Glutamatergic neuron (in vitro differentiated cells): ENCODE results near the gene AZU1. TPM values are rescaled to one million over a fixed set of nuclear protein-coding genes. Genes with fewer than 3 reads are reported as not detected.

Experiments
- DNase-seq: peaks from one replicate; pipeline ENCODE4 v3.0.0; 2022
- H3K27ac Mint-ChIP-seq: one replicate; pipeline ENCODE4 v1.8.0; 2020; ENCODE audit warnings: mild to moderate bottlenecking, mixed read lengths, inconsistent platforms; ENCODE audit not compliant: unreplicated experiment
- H3K27me3 Mint-ChIP-seq: one replicate; pipeline ENCODE4 v1.8.0; 2020; ENCODE audit warnings: mild to moderate bottlenecking, moderate library complexity, mixed read lengths, inconsistent platforms; ENCODE audit not compliant: unreplicated experiment
- H3K36me3 Mint-ChIP-seq: one replicate; pipeline ENCODE4 v1.8.0; 2020; ENCODE audit warnings: mild to moderate bottlenecking, mixed read lengths, inconsistent platforms; ENCODE audit not compliant: unreplicated experiment
- H3K4me1 Mint-ChIP-seq: one replicate; pipeline ENCODE4 v1.8.0; 2020; ENCODE audit warnings: mild to moderate bottlenecking, low read depth, mixed read lengths, inconsistent platforms; ENCODE audit not compliant: unreplicated experiment
- H3K4me3 Mint-ChIP-seq: one replicate; pipeline ENCODE4 v1.8.0; 2020; ENCODE audit warnings: mild to moderate bottlenecking, mixed read lengths, inconsistent platforms; ENCODE audit not compliant: unreplicated experiment
- H3K9me3 Mint-ChIP-seq: one replicate; pipeline ENCODE4 v1.8.0; 2020; ENCODE audit warnings: mild to moderate bottlenecking, moderate library complexity, mixed read lengths, inconsistent platforms; ENCODE audit not compliant: unreplicated experiment
- CTCF ChIP-seq: fragments of 200-600 bp; sonication (generic); IDR thresholded peaks from one replicate; pipeline ENCODE4 v1.5.0; 2021; ENCODE audit not compliant: partially characterized antibody, unreplicated experiment
- total RNA-seq: library from RNA; stranded (reverse); fragmentation: NEBNext Ultra II Directional; extraction: Animal tissue kit (Norgen Biotek cat#: 25700); gene quantifications from one replicate; pipeline ENCODE4 v1.2.1, GENCODE V29; 2021; ENCODE audit not compliant: unreplicated experiment

The AZU1 gene
- total RNA-seq, 1 donor from 2014 or later, result 2.2 TPM

- DNase-seq, result no peak
- H3K27ac Mint-ChIP-seq, result no peak overlapping the region
- no peak for TF ChIP-seq CTCF
- H3K4me1 Mint-ChIP-seq, result peaks cover 5% of the 10 kb centered on the region
- H3K9me3 Mint-ChIP-seq, result peaks cover 27% of the 10 kb centered on the region
- H3K36me3 Mint-ChIP-seq, result peaks cover 7% of the 10 kb centered on the region
- peaks cover 32% of the 10 kb centered on the region for H3K27me3 Mint-ChIP-seq
- H3K4me3 Mint-ChIP-seq, result no peak overlapping the region
Measured at GRCh38 chr19:810077-810855, 17.4 kb upstream of the AZU1 start.

GRCh38 chr19:810883-811489, 16.7 kb upstream of the AZU1 start:
- no peak for DNase-seq
- no peak for TF ChIP-seq CTCF
- Mint-ChIP-seq H3K4me1 (peaks cover 5% of the 10 kb centered on the region), H3K4me3 (no peak overlapping the region), H3K36me3 (peaks cover 11% of the 10 kb centered on the region), H3K9me3 (peaks cover 31% of the 10 kb centered on the region), H3K27me3 (peaks cover 32% of the 10 kb centered on the region), H3K27ac (no peak overlapping the region)

GRCh38 chr19:811506-812048, 16.1 kb upstream of the AZU1 start:
- Mint-ChIP-seq H3K36me3 (peaks cover 14% of the 10 kb centered on the region), H3K27me3 (peaks cover 34% of the 10 kb centered on the region), H3K9me3 (peaks cover 35% of the 10 kb centered on the region), H3K4me3 (no peak overlapping the region), H3K27ac (no peak overlapping the region), H3K4me1 (peaks cover 5% of the 10 kb centered on the region)
- TF ChIP-seq CTCF, result no peak
- DNase-seq, result no peak

GRCh38 chr19:812049-812746, 15.4 kb upstream of the AZU1 start:
- H3K4me3 Mint-ChIP-seq, result no peak overlapping the region
- H3K9me3 Mint-ChIP-seq, result peaks cover 35% of the 10 kb centered on the region
- TF ChIP-seq CTCF, result no peak
- H3K27ac Mint-ChIP-seq, result no peak overlapping the region
- peaks cover 34% of the 10 kb centered on the region for H3K27me3 Mint-ChIP-seq
- DNase-seq, result no peak
- peaks cover 5% of the 10 kb centered on the region for H3K4me1 Mint-ChIP-seq
- peaks cover 14% of the 10 kb centered on the region for H3K36me3 Mint-ChIP-seq
